Suppressor macrophage treated with lipopolysaccharide for 1 hour (primary cell): ENCODE measurements around the gene MED23.

Source experiments
- DNase-seq, 3 donors: peaks; one replicate each; pipeline ENCODE4 v3.0.0-alpha.2; 2020 to 2022

The MED23 gene

DNA sequence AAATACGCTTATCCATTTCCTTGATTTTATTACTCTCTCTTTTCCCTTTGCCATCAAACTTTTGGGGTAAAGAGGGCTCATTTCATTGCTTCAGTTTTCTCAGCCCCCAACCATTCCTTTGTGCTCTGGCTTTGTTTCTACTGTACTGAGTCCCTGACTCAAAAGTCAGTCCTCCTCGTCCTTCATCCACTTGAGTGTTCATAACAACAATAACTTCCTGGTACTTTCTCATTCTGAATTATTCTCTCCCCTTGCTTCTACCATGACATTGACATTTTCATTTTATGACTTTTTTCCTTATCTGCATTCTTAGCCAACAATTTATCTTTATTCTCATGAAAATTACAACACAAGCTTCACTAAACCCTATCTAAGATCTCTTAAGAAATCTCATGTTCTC is 10.0 kb upstream of the MED23 start:
- DNase-seq: no peak

- no peak for DNase-seq
Observed at GRCh38 chr6:131636880-131637792, 9.1 kb upstream of the MED23 start, which contains the start of gene ENPP3. ENPP3 (plus strand) TSS chr6:131637302; CDS start chr6:131637385, 83 bp downstream.

DNA sequence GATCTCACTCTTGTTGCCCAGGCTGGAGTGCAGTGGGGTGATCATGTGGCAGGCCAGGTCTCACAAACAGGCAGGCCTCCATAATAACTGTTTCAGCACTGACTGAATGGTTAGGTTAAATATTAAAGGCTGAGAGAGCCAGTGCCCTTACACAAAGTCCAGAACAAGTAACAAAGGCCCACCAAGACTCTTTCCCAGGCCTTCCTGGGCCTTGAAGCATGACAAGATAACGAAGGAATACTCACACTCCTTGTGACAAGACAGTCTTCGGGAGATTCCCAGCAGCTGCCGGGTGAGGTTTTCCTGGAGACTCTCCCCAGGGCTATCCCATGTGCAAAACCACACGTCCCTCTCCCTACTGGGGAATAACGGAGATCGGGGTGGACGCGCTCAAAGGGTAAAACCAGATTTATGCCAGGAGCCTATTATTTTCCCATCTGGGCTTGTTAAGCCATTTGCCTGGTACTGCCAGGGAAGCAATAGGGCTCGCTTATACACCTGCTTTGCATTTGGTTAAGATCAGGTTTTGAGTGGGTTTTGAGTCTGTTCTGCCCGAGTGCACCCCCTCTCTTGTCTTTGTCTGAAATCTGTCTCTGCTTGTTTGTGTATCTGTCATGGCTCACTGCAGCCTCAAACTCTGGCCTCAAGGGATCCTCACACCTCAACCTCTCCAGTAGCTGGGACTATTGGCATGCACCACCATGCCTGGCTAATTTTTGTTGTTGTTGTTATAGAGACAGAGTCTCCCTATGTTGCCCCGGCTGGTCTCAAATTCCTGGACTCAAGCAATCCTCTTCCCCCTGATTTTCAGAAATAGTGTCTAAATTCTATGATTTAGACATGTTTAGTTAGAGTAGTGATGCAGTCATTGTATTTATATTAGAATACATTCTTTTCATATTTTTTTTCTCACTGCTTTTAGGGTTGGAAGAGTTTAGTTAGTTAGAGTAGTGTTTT is 7.6 kb upstream of the MED23 start:
- no peak for DNase-seq

- DNase-seq: no peak
Observed at GRCh38 chr6:131631625-131632289, 3.7 kb upstream of the MED23 start.

- DNase-seq: no peak
Observed at GRCh38 chr6:131629651-131630050, 1.6 kb upstream of the MED23 start.

DNA sequence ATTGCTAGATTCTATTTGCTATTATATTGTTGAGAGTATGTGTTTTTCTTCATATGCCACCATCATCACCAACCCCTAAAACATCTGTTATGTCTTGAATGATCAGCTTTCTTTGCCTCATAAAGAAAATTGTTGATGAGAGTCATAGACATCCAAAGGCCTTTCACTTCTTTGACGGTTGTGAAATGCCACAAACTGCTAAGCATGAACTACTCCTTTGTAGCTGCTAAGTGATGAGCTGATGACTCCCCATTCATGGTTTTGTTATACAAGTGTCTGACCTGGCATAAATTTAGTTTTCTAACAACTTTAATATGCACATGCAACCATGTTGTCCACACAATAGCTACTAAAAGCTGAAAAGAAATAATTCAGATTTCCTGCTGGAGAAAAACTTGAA is 684 bp upstream of the MED23 start:
- DNase-seq: no peak

- no peak for DNase-seq
Observed at GRCh38 chr6:131615275-131615674, 12.8 kb downstream of the MED23 start.

- no peak for DNase-seq
Observed at GRCh38 chr6:131613296-131613925, 14.6 kb downstream of the MED23 start.

DNA sequence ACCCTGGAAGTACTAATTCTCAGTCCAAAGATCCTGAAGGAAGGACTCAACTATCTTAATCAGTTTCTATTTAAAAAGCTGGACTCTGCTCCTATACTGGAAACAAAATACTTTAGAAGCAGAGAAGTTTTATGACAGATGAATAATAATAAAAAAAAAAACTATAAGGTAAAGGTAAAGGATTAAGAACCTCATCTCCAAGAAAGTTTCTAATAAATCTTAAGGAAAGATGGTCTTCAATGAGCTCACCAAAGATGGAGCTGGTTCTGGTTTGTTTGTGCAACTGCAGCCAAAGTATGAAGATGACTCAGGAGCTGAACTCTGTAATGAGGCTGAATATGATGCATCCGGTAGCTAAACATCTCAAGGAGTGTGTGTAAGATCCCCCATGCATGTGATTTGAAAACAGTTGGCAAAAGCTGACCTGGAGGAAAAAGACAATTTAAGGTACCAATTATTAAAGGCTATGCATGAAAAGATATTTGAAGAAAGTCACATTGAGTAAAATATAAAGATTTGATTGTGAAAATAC is 25.2 kb downstream of the MED23 start:
- DNase-seq: no peak

GRCh38 chr6:131600716-131601115 is 27.3 kb downstream of the MED23 start:
- no peak for DNase-seq

- peak in 2 of 3 donors; percentile 1 to 11 for DNase-seq
Observed at GRCh38 chr6:131597446-131597845, 30.6 kb downstream of the MED23 start.

GRCh38 chr6:131594074-131594473 is 34.0 kb downstream of the MED23 start:
- DNase-seq: no peak

DNA sequence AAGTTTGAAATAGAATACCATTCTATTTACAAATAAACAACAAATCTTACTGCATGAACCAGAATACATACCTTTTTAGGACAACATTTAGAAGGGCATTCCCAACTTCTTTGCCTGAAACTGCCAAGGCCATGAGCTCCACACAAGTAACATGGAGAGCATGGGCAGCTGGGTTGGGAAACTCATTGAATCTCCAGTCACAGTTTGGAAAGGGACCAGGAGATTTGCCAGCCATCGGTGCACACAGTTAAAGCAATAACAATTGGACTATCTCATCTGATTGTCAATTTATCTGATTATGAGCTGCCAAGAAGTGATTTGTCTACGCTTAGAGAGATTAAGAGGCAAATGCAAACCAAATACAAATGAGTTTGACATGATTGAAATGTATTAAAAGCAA is 35.1 kb downstream of the MED23 start:
- DNase-seq: no peak

GRCh38 chr6:131588643-131589042 is 39.4 kb downstream of the MED23 start:
- no peak for DNase-seq

DNA sequence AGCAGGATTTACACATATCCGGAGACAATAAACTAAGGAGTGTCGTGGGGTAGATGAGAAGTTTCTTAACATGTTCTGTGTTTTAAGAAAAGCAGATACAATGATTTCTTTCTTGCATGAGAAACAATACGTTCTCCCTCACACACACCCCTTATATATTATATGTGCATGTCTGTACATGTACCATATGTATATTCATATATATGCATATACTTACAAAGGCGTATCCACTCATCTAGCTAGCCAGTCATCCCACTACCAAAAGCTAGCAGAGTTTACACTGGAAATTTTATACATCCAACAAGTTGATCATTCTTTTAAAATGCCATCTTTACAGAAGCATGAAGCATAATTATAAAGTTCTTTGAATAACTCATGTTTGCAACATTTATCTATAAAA is 40.1 kb downstream of the MED23 start:
- no peak for DNase-seq

- no peak for DNase-seq
Observed at GRCh38 chr6:131586543-131586942, 41.5 kb downstream of the MED23 start.

DNA sequence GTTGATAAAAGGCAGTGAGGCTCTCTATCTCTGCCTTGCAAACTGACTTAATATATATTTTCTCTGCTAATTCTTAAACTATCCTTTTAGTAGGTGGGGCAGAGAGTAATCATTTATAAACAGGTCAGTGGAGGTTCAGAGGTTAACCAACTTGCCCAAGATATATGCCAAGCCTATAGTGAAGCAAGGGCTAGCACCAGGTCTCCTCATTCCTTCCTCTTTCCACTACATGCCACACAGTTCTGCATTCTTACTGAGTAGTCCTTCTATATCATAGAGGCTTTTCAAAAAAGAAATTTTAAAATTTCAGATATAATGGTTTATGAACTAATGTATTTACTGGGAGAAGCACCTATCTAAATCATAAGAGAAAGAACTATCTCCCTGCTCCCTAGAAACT is 46.5 kb downstream of the MED23 start:
- DNase-seq: no peak

DNA sequence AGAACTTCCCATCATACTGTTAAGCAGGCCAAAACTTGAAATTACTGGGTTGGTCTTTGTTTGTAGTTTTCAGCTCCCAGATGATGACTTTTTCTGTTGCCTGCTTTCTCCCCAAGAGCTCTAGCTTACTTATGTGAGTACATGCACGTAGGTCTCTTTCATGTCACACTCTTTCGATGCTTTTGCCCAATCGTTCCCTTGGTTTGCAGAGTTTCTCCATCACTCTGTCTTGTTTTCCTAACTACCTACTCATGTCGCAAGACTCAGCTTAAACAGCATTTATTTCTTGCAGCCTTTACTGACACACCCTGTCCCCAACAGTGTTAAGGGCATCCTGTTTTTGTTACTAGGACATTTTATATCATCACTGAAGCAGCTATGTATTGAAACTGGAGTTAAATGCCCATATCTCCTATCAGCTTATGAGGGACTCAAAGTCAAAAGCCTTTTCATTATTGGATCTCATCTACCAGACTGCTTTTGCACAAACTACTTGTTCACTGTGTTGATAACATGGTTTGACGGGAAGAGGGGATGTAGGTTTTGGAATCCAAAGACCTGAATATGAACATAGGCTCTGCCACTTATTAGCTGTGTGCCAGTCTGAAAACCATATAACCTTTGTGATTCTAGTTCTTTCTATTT is 52.1 kb downstream of the MED23 start:
- DNase-seq: no peak

DNA sequence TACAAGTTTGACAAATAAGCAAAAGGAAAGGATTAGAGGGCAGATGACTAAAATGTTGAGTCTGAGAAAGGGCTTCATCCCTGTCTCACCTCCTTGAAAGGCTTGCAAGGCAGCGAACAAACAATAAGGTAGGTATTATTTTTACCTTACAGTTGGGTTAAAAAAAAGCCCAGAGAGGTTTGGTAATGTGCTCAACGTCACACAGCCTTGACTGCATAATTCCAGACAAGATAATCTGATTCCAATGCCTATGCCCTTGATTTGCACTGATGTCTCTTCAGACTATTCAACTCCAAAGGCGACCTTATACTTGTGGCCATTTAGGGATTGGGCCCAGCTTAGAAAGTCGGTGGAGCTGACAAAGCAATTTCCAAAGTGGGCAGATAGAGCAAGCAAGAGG is 53.4 kb downstream of the MED23 start:
- peak in 1 of 3 donors; percentile 3 for DNase-seq

GRCh38 chr6:131574133-131574532 is 53.9 kb downstream of the MED23 start:
- peak in 1 of 3 donors; percentile 3 for DNase-seq

- DNase-seq: peak in 1 of 3 donors; percentile 17
Observed at GRCh38 chr6:131572686-131573415, 55.2 kb downstream of the MED23 start, which contains the start of gene ARG1. ARG1 (plus strand) TSS chr6:131573226; CDS start chr6:131573283, 57 bp downstream.
